Gastrocnemius medialis (tissue), 4 donors: ENCODE measurements around the gene RPP14. TPM values are rescaled to one million over a fixed set of nuclear protein-coding genes. Genes with fewer than 3 reads are reported as not detected.

Experiments used
- ATAC-seq, 2 donors: fragments of 150-250 bp; one replicate each; pipeline ENCODE4 v1.9.1; 2016
- DNase-seq, 2 donors: peaks; one replicate each; pipeline ENCODE4 v3.0.0-alpha.2; 2019
- H3K27ac ChIP-seq, 4 donors: fragments of 200-600 bp; sonication (generic); 1 replicate in 1 of 4; 2 replicates in 3 of 4; pipeline ENCODE4 v1.5.1; 2016 to 2018; ENCODE audit warnings: mild to moderate bottlenecking in 2 of 4, moderate library complexity in 1 of 4
- H3K27me3 ChIP-seq, 3 donors: fragments of 200-600 bp; sonication (generic) in 2 of 3; 1 replicate in 1 of 3; 2 replicates in 2 of 3; pipeline versions ENCODE4 v1.5.1 to v1.6.0; 2016 to 2019; ENCODE audit warnings: mild to moderate bottlenecking in 1 of 3, moderate library complexity in 1 of 3
- H3K36me3 ChIP-seq, 2 donors: fragments of 200-600 bp; sonication (generic) in 1 of 2; one replicate each; pipeline ENCODE4 v1.5.1; 2017 to 2018
- H3K4me1 ChIP-seq, 2 donors: fragments of 200-600 bp; sonication (generic) in 1 of 2; one replicate each; pipeline ENCODE4 v1.5.1; 2016 to 2017; ENCODE audit warnings: mild to moderate bottlenecking in 2 of 2
- H3K4me3 ChIP-seq, 4 donors: fragments of 200-600 bp; sonication (generic) in 3 of 4; 1 replicate in 1 of 4; 2 replicates in 3 of 4; pipeline ENCODE4 v1.5.1; 2016 to 2019; ENCODE audit warnings: mild to moderate bottlenecking in 2 of 4
- H3K9me3 ChIP-seq, 3 donors: fragments of 200-600 bp; sonication (generic) in 2 of 3; 1 replicate in 1 of 3; 2 replicates in 2 of 3; pipeline ENCODE4 v1.5.1; 2016 to 2019
- CTCF ChIP-seq, 5 experiments: fragments of 450-650 bp in 3 of 5; fragments of 200-600 bp in 2 of 5; sonication (generic) in 2 of 5; IDR thresholded peaks in 4 of 5; conservative IDR thresholded peaks in 1 of 5; 1 replicate in 4 of 5; 2 replicates in 1 of 5; pipeline ENCODE4 v1.5.1; 2016 to 2019; ENCODE audit warnings: antibody characterized with exemption in 5 of 5, mild to moderate bottlenecking in 3 of 5, moderate library complexity in 3 of 5
- POLR2A ChIP-seq, 2 donors: fragments of 450-650 bp; IDR thresholded peaks; one replicate each; pipeline ENCODE4 v1.6.1; 2017; ENCODE audit warnings: antibody characterized with exemption in 2 of 2, mild to moderate bottlenecking in 2 of 2, moderate library complexity in 2 of 2
- in situ Hi-C, 4 donors: fragments of 200-750 bp; cut with MboI; loops; one replicate each; pipeline versions ENCODE4 v1.15.0 to v1.8.0; 2017; ENCODE audit warnings: low sequenced_read_pairs in 4 of 4
- intact Hi-C: fragments of 100-400 bp; cut with DNase I; formaldehyde crosslinking; loops from one replicate; pipeline ENCODE4 v1.15.1; 2023; ENCODE audit warnings: low total_unique reads
- total RNA-seq, 4 donors: library from RNA; depleted of rRNA; stranded (reverse); fragments of >200 nt; gene quantifications; one replicate each; pipeline versions ENCODE4 v1.1.0 to v1.2.3, GENCODE V29; 2016

Gene RPP14
- total RNA-seq, 4 donors from 2014 or later, result 16.6 to 28.9 (median 17.1) TPM

- Histone ChIP-seq H3K36me3 (no peaks in the 10 kb centered on the region), H3K27me3 (no peaks in the 10 kb centered on the region), H3K9me3 (no peaks in the 10 kb centered on the region), H3K4me3 (peak overlapping the region; percentile 84 to 92 (median 85)), H3K27ac (peak overlapping the region in 3 of 4 donors; percentile 74 to 78 (median 77)), H3K4me1 (peaks cover 27 to 30% of the 10 kb centered on the region in 2 donors)
- intact Hi-C loops (loop anchor here (5.0 kb wide), 1 partner anchor 198 kb away; no protein-coding TSS in a partner anchor), in situ Hi-C loops (loop anchor here in 2 of 4 donors (5.0 to 10.0 kb wide), 2 partner anchors 158 to 161 kb away; partner anchors contain the start of gene KCTD6 (in 2 of the 2))
- DNase-seq, result no peak
- ATAC-seq, result no peak
- no peak for TF ChIP-seq CTCF (IDR thresholded peaks at IDR 0.05 in 4 of 5, conservative IDR thresholded peaks at IDR 0.05 in 1 of 5)
- no peak for TF ChIP-seq POLR2A (IDR thresholded peaks at IDR 0.05)
Observed at GRCh38 chr3:58334013-58334321, 27.9 kb downstream of the RPP14 start.

- ATAC-seq (no peak), DNase-seq (no peak)
- H3K4me3 ChIP-seq, result peak overlapping the region; percentile 13 to 92 (median 85)
- H3K4me1 ChIP-seq, result peaks cover 27 to 30% of the 10 kb centered on the region in 2 donors
- no peaks in the 10 kb centered on the region for H3K36me3 ChIP-seq
- H3K9me3 ChIP-seq, result no peaks in the 10 kb centered on the region
- intact Hi-C loops, result loop anchor here (5.0 kb wide), 1 partner anchor 198 kb away; no protein-coding TSS in a partner anchor
- in situ Hi-C loops, result loop anchor here in 2 of 4 donors (5.0 to 10.0 kb wide), 2 partner anchors 158 to 160 kb away; partner anchors contain the start of gene KCTD6 (in 2 of the 2)
- TF ChIP-seq POLR2A (IDR thresholded peaks at IDR 0.05), result no peak
- no peak for TF ChIP-seq CTCF (IDR thresholded peaks at IDR 0.05 in 4 of 5, conservative IDR thresholded peaks at IDR 0.05 in 1 of 5)
- peak overlapping the region in 3 of 4 donors; percentile 10 to 78 (median 77) for H3K27ac ChIP-seq
- H3K27me3 ChIP-seq, result no peaks in the 10 kb centered on the region
Observed at GRCh38 chr3:58334506-58334884, 28.4 kb downstream of the RPP14 start.

GRCh38 chr3:58335652-58335947 lies 29.6 kb downstream of the RPP14 start:
- DNase-seq, result no peak
- Histone ChIP-seq H3K4me1 (peaks cover 27 to 30% of the 10 kb centered on the region in 2 donors), H3K27ac (peak overlapping the region; percentile 3 to 77 (median 58)), H3K36me3 (no peaks in the 10 kb centered on the region), H3K27me3 (no peaks in the 10 kb centered on the region), H3K9me3 (no peaks in the 10 kb centered on the region), H3K4me3 (peak overlapping the region in 2 of 4 donors; percentile 9 to 21)
- ATAC-seq, result no peak
- in situ Hi-C loops, result loop anchor here in 1 of 4 donors (10.0 kb wide), 1 partner anchor 159 kb away; the partner anchor contains the start of gene KCTD6
- TF ChIP-seq POLR2A (IDR thresholded peaks at IDR 0.05), result no peak
- TF ChIP-seq CTCF (IDR thresholded peaks at IDR 0.05 in 4 of 5, conservative IDR thresholded peaks at IDR 0.05 in 1 of 5), result no peak
- intact Hi-C loops, result no loop called here

GRCh38 chr3:58336135-58336882 lies 30.3 kb downstream of the RPP14 start:
- intact Hi-C loops (no loop called here), in situ Hi-C loops (loop anchor here in 1 of 4 donors (10.0 kb wide), 1 partner anchor 158 kb away; the partner anchor contains the start of gene KCTD6)
- no peak overlapping the region for H3K4me3 ChIP-seq
- H3K27ac ChIP-seq, result no peak overlapping the region
- peaks cover 27 to 30% of the 10 kb centered on the region in 2 donors for H3K4me1 ChIP-seq
- DNase-seq (no peak), ATAC-seq (no peak)
- no peaks in the 10 kb centered on the region for H3K36me3 ChIP-seq
- H3K27me3 ChIP-seq, result no peaks in the 10 kb centered on the region
- no peaks in the 10 kb centered on the region for H3K9me3 ChIP-seq
- TF ChIP-seq CTCF (IDR thresholded peaks at IDR 0.05 in 4 of 5, conservative IDR thresholded peaks at IDR 0.05 in 1 of 5), result no peak
- no peak for TF ChIP-seq POLR2A (IDR thresholded peaks at IDR 0.05)
